Upper lobe of left lung (tissue), 4 donors: ENCODE results near the gene TYRP1.

Experiments
- CTCF ChIP-seq, 6 experiments: fragments of 450-650 bp in 4 of 6; fragments of 200-600 bp in 2 of 6; sonication (generic) in 2 of 6; IDR thresholded peaks; one replicate each; pipeline ENCODE4 v1.5.1; 2016 to 2019; ENCODE audit warnings: antibody characterized with exemption in 6 of 6
- POLR2AphosphoS5 ChIP-seq, 2 donors: sonication (generic); formaldehyde crosslinking; IDR thresholded peaks; one replicate each; pipeline ENCODE4 v1.5.1; 2017; ENCODE audit warnings: antibody characterized with exemption in 2 of 2

- TF ChIP-seq CTCF (IDR thresholded peaks at IDR 0.05) (peak in 4 of 6 experiments; percentile 21 to 52 (median 44)), POLR2AphosphoS5 (IDR thresholded peaks at IDR 0.05) (no peak)
Measured at GRCh38 chr9:12702160-12702758, 9.1 kb downstream of the TYRP1 start.
